HG03066 (cell line): ENCODE data around the gene FAM193B.
"Not testable (repeated sequence)": the region's sequence is repeated elsewhere in the genome, so short reads cannot be mapped to it uniquely, and the experiment has no call there.

Experiments used
- ATAC-seq: cut with Tn5 transposase; IDR thresholded peaks from one replicate; pipeline ENCODE4 v1.9.1; 2021; ENCODE audit warnings: low read depth; ENCODE audit not compliant: unreplicated experiment

Gene FAM193B

DNA sequence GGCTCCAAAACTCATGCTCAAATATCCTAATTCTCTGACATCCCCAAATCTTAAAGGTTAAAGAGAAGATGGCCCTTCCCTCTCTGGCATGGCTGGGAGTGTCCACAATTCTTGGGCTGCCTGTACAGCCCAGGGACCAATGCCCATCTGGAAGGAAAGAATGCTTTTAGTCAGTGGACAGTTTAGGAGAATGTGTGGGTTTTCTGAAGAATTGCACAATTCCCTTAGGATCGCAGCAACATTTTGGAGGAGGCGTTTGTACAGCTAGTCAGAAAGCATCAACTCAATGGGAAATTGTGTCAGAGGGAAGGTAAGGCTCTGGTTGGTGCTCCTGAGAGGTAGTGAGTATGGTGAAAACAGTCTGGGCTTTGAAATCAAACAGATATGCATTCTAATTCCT is 15.0 kb downstream of the FAM193B start:
- ATAC-seq, result no peak

DNA sequence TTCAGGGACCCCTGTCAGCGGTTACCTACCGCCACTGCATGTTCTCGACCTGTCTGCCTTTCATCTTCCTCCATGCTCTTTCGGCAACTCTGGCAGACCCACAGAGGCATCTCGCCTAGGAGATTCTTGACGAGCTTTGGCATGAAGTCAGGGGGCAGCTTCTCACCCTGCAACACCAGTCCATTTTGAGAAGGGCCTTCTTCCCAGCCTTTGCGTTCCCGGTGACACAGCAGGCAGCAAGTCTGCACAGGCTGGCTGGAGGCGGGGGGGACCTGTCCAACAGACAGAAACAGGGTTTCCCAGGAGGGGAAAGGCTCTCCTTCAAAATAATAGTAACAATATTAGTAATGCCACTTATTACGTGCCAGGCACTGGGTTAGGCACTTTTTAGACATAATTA is 15.5 kb downstream of the FAM193B start:
- no peak for ATAC-seq

DNA sequence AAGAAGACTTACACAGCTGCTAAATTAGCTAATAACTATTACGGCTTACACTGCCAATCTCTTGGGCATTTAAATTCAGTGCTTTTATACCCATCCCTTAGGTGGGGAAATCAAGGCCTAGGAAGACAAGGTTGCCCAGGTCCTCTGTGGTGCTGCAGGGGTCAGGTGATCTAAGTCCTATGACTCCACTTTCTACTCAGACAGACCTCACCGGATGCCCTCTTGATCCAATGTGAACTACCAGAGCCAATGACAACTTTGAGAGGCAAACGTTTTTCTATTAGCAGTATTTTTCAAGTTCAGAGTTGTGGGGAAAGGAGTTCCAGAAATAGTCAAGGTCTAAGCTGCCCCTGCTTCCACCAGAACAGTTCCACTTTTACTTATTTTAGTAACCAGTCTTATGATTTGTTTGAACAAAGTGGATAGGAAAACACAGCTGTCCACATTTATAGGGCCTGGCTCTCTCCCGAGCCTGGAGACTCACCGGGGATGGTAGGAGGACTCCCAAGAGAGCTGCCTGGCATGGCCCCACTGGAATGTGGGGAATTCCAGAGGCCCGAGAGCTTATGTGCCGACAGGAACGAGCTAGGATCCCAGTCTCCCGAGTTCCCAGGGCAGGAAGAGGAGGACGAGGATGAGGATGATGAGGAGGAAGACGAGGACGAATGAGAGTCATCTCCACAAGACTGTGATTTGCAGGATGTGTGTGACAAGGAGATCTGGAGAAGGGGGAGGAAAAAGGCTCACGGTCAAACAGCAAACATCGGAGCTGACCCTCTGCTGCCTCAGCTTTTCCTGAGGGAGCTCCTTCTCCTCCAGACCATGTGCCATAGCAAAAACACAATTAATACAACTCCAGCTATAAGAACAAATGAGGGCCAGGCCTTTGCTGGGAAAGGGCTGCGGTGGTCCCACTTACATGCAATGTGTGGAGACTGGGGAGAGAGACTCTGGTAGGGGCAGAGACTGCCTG is 16.7 kb downstream of the FAM193B start:
- no peak for ATAC-seq

DNA sequence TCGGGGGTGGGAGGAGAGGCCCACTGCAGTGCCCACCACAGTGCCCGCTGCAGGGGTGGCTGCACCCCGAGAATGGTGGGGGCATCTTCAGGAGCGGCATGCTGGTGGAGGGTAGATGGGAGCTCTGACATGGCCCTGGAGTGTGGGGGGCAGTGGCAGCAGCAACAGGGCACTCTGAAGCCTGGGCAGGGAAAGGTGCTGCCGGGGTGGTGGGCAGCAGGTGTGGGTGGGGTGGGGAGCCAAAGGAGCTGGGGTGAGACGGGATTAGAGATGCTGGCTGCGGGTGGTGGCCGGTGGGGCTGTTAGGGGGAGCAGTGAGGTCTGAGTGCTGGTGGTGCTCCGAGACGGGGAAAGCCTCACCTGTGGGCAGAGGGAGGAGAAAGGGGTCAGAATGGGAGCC is 18.0 kb downstream of the FAM193B start:
- ATAC-seq, result no peak

DNA sequence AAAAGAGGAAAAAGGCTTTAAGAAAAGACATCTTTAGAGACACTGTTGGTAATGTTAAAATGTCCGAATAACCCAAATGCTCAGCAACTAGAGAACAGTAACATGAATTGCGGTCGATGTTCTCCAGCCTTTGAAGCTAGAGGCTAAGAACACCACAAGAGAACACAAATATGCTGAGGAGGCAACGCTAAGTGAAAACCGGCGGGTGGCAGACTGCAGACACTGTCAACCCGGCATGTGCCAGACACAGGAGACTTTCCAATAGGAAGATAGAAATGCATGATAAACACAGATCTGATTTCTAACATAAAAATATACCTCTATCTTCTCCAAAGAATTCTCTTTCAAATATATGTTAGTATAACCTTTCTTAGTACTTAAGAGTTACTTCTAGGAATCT is 19.2 kb downstream of the FAM193B start:
- no peak for ATAC-seq

DNA sequence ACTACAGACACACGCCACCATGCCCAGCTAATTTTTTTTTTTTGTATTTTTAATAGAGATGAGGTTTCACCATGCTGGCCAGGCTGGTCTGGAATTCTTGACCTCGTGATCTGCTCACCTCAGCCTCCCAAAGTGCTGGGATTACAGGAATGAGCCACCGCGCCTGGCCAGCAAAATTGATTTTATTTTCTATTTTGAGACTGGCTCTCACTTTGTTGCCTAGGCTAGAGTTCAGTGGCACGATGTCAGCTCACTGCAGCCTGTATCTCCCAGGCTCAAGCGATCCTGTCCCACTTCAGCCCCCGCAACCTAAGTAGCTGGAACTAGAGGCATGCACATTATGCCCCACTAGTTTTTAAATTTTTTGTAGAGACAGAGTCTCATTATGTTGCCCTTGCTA is 19.9 kb downstream of the FAM193B start:
- not testable (repeated sequence) for ATAC-seq

DNA sequence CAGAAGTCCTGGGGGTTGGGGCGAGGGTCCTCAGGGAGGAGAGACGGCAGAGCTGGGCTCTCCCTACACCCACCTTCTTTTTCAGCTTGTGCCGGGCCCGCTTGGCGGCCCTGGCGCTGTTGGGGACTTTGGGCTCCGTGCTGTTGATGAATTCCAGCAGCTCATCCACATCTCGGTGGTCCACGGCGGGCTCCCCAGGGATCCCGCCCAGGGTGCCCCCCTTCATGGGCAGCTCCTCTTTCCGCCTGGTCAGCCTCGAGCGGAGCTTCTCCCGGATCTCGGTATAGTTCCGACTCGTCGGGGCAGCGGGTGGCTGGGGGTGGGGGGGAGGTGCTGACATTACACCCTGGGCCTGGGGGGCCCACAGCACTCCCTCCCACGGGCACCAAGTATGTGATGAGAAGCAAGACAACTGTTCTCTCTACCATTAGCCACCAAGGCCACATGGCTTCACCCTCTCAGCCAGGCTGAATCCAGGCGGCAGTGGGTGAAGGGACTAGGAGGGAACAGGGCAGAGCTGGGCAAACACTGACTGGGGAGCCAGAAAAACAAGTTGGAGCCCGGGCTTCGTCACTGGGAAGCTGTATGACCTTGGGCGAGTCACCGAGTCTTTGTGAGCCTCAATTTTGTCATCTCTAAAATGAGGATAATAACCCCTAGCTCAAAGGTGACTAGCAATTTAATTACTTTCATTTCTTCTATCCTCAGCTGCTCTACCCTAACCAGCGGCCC is 23.0 kb downstream of the FAM193B start:
- ATAC-seq, result no peak

DNA sequence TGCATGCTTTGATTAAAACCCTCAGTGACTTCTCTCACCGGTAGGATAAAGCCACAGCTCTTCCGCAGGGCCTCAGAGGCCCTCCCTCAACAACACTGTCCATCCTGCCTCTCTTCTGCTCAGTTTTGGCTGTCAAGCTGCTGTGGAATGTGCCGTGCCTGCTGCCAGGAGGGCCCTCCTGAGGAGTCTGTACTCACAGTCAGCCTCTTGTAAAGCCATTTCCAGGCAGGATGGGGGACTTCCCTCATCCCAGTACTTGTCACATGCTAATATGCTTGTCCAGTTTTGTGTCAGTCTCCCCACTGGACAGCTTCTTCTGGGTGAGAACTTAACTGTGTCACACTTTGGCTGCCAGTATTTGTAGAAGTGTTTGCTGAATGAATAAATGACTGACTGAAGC is 23.7 kb downstream of the FAM193B start:
- no peak for ATAC-seq

DNA sequence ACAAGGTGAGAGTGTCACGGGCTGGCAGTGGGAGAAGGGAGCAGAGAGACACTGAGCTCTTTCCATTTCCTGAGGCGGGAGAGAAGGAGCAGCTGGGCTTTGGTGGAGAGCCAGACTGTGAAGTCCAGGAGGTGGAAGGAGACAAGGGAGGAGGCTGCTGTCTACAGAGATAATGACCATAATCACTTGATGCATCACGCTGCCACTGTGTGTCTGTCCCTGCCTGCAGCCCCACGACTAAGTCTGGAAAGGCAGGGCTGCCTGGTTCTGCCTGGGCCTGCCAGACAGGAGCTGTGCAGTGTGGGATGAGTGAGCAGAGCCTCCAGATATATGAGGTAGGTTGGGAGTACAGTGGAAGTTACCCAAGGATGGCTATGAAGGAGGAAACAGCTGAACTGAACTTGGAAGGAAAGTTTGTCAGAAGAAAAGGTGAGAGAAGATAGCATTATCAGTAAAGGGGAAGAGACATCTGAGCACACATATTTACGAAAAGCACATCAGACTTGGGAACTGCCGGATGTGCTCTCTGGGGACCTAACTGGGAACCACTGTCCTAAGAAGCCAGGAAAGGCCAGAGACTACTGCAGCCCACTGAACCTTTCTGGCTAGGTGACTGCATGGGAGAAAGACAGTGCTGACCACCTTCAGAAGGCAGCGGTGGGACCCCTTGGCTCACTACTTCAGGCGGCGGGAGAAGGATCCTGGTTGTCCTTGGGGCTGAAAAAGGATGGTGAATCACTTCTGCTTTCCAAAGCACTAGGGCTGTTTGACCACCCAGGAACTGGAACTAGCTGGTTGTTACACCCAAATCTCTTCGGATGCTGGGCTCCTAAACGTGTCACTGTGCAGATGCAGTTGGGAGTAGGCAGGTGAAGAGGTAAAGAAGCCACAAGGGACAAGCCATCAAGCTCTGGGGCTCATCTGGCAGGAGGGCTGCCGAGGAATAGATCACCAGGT is 24.8 kb downstream of the FAM193B start:
- ATAC-seq, result no peak

DNA sequence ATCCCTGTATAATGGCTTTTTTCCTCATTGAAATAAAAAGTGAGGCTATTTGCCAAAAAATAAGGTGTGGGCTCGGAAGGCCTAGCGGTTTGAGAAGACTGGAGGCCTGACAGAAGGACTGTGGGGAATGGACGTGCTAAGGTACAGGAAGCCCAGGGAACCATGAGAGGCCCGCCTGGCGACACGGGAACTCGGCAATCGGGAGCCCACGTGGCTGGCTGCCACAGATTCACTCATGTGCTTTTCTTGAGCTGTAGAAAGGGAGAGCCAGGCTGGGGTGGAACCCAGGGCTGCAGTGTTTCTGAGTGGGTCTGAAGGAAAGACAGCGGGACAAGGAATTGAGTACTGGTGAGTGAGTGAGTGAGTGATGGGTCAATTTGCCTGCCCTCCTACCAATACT is 25.7 kb downstream of the FAM193B start:
- ATAC-seq, result no peak

DNA sequence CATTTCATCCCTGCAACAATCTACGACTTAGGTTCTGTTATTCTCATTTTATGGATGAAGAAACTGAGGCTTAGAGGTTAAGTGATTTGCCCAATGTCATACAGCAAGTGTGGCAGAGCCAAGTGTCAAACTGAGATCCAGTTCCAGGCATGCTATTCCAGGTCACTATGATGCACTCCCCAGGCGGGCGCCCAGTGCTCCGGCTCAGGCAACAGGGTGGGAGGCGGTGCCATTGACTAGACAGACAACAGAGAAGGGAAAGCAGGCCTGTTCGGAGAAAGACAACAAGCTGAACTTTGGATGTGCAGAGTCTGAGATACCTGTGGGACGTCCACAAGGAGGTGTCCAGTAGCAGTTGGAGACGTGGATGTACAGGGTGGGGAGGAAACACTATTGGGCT is 26.8 kb downstream of the FAM193B start:
- no peak for ATAC-seq

DNA sequence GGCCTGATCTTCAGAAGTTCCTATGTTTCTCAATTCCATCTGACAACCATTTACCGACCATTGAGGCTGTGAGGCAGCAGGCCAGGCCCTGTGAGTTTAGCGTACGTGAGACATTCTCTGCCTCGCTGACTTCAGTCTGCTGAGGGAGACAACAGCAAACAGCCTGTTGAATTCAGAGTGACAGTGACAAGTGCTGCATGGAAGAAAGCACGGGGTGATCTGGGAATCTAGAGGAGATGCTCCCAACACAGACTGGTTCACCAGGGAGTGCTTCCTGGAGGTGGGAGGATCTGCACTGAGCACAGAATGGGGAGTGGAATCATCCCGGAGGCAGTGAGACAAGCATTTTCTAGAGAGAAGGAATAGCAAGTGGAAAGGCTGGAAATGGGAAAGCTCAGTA is 27.6 kb downstream of the FAM193B start:
- no peak for ATAC-seq

DNA sequence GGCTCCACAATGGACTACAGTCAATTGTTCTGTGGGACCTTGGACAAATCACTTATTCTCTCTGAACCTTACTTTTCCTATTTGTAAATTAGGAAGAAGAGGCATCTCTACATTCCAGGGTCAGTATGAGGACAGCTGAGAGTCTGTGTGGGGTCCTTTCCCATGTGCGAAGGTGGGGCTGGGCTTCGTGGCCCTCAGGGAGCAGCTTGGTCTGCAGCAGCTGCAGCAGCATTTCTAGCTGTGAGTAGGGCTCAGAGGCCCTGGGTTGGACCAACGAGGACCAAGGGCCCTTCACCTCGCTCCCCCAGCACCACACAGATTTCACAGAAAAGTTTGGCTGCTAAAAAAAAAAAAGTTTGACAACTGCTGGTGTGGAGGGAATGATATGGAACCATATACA is 28.2 kb downstream of the FAM193B start:
- ATAC-seq, result no peak

DNA sequence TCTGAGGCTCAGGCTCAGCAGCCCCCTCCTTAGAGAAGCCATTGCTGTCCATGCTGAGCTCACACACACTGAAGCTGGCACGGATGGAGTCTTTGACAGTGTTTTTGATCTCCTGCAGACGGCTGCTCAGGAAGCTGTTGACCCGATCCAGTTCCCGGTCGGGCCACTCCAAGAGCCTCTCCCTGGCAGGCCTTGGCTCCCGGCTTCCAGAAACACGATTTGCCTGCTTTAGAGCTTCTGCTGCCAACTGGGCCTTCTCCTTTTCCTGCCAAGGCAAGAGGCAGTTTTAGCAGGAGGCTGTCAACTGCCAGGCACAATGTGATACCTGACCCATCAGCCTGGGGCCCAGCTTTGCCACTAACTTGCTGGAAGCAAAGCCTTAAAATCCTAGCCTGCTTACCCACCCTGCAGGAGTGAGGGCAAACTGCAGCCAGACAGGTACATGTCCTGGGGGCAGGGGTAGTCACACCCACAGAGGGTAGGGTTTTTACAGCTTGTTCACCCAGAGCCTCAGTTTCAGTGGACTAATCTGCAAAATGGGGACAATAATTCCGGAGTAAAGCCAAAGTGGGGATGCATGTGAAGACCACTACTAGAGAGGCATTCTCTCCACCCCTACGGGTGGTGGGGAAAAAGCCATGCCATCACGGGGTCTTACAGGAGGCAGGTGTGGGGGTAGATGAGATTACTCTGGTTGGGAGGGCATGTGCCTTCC is 29.3 kb downstream of the FAM193B start:
- no peak for ATAC-seq

DNA sequence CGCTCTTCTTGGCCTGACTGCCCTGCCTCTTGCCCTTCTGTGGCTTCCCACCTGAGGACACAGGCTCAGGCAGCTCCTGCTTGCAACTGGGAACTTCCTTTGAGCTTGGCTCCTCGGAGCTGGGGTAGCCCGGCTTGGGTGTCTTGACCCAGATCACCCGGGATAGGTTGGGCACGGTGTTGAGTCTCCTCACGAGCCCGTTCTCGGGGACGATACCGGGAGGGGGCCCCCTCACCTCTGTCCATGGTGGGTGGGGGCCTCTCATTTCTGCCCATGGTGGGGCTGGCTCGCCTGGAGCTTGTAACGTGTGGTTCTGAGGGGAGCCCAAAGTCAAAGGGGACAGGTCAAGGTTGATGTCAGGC is 29.8 kb downstream of the FAM193B start:
- no peak for ATAC-seq

DNA sequence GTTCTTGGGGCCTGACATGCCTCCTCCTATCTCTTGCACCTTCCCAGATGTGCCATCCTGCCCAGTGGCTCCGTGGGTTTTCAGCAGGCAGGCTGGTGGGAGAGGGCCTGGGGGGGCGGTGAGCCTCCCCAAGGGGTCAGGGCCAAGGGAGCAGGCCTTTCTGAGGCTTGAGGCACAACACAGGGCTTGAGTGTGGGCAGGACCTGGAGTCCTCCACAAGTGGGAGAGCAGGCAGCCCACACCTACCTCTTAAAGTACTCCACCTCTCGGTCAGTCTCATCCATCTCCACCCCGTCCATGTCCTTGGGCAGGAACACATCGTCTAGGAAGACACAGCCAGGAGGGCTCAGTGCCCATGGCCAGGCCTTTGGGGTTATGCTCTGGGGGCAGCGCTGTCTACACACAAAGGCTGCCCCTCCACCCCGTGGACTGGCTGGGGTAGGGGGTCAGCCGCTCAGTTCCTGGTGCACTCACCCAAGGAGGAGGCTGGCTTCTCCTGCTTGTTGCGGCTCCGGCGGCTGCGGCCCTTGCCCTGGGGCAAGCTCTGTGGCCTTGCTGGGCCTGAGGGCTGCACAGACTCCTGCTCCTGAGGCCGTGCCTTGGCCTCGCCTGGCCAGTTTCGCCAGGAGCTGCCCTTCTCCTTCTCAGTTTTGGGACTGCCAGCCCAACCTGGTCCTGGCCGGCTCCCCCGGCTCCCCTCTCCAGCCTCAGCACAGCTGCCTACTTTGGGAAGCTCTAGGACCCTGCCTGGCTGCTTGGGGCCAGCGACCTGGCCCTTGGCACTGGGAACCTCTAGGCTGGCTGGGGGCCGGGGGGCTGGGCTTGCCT is 30.4 kb downstream of the FAM193B start:
- no peak for ATAC-seq

DNA sequence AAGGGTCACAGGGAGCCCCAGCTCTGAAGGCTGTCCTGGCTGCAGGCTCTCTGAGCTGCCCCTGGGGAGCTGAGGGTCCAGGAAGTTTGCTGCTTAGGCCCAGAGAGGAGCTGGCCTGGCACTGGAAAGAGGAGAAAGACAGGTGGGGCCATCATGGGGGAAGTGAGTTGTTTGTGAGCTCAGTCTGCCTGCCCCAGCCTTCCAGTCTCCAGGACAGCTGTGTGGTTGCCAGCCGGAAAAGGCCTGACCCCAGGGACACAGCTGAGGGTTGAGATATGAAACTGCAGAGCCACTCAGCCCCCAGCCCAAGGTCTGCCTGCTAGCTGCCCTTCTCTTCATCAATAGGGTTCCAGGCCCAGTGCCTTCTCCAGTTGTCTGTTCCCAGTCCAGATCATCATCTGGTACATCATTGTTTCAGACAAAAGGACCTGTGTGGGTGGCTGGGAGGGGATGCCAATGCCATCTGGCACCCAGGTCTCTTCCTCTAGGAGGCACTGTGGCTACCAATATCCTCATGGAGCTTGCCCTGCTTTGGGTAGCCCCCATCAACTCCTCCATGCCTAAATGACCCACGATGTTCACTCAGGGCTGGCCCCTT is 33.3 kb downstream of the FAM193B start:
- no peak for ATAC-seq

DNA sequence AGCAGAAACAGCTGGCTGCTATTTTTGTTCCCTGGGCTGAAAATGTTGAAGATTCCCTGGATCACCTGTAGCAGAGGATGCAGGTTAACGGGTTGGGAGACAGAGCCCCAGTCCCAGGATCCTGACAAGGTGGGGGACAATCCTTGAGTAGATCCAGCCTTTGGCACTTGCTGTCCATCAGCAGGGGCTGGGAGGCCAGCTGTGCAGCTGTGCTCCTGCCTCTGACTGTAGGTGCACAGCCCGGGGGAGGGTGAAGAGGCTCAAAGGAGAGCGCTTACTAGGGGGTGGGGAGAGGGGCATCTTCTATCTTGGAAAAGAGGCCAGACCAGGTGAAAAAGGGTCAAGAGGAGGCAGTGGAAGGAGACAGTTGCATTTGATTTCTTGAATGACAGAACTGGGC is 34.1 kb downstream of the FAM193B start:
- ATAC-seq, result no peak
